Right renal pelvis (tissue), 4 donors: ENCODE data around the gene LACTB. TPM values are rescaled to one million over a fixed set of nuclear protein-coding genes. Genes with fewer than 3 reads are reported as not detected.
A peak's percentile ranks its signal among the peaks of the same experiment; 100 is the strongest.

ENCODE experiments used
- DNase-seq, 4 donors: peaks; one replicate each; pipeline ENCODE4 v3.0.0-alpha.2; 2013; ENCODE audit warnings: low read depth in 4 of 4, low spot score in 3 of 4, missing footprints in 1 of 4
- polyA plus RNA-seq, 4 donors: library from polyadenylated mRNA; unstranded; fragments of 120-200 nt; gene quantifications; one replicate each; pipeline ENCODE4 v1.2.1, GENCODE V29; 2013; ENCODE audit not compliant: insufficient read length in 4 of 4

Gene LACTB
- polyA plus RNA-seq, 4 donors: 18.4 to 24.2 (median 23.3) TPM

- DNase-seq: no peak
These were observed 2.8 kb upstream of the LACTB start for GRCh38 chr15:63118854-63119253.

- DNase-seq: peak; percentile 38 to 61 (median 52)
These were observed 578 bp downstream of the LACTB start for GRCh38 chr15:63122002-63122875.

DNA sequence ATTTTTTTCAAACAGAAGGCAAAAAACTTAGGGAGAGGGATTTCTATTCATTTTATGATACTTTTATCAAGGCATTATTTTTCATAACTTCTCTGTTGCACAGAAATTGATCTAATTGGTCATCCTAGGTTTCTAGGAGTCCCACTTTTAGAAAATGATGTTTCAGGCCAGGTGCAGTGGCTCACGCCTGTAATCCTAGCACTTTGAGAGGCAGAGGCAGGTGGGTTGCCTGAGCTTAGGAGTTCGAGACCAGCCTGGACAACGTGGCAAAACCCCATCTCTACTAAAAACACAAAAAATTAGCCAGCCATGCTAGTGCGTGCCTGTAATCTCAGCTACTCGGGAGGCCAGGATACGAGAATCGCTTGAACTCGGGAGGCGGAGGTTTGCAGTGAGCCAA lies 2.8 kb downstream of the LACTB start:
- DNase-seq: no peak

DNA sequence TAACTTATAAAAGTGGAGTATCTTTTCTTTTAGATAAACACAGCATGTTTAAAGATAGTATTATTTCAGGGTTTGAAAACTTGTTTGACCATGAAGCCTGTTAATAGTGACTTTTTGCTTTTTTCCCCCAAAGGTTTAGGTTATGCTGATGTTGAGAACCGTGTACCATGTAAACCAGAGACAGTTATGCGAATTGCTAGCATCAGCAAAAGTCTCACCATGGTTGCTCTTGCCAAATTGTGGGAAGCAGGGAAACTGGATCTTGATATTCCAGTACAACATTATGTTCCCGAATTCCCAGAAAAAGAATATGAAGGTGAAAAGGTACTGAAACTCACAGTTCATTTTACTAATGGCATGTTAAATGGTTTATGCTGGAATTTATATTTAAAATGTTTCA lies 5.1 kb downstream of the LACTB start:
- no peak for DNase-seq

DNA sequence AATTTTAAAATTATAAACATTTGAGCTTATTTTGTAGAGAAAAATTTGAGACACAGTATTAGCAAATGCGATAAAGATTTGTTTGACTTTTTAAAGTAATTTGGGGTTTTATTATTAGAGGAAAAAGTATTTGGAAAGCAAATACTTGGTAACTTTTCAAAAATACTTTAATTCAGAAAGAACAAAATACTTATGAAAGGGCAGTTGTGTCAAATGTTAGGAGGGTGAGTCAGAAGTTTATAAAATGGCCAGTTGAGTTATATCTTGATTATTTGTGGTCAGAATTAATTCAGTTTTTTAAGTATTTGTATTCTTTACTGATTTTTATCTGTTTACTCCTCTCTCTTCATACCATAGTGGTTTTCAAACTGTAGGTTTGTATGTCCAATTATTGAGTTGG lies 12.1 kb downstream of the LACTB start:
- DNase-seq: no peak

DNA sequence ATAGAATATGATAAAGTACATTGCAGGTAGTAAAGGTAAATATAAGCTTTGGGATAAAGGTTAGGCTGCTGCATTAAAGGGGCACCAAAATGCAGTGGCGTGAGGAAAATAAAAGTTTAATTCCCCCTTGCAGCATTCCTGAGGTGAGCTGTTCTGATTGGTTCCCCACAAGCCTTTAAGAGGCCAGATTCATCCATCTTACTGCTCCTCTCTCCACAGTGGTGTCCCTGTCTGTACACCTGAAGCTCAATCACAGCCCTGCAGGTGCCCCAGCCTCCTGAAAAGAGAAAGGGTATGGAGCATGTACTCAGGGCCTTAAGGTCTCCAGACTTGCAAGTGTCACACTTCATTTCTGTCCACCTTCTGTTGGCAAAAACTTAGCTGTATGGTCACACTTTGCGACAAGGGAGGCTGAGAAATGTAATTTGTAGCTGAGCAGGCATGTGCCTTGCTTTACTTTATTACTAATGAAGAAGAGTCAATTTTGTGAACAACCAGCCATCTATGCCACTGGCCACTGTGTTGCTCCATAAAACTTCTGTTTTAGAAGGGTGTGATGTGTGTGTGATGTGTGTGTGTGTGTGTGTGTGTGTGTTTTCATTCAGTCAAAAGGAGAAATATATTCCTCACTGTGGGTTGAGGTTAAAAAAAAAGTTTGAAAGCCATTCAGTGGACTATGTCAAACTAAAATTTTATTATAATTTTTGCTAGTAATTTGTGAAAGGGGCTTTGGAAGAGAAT lies 12.8 kb downstream of the LACTB start:
- no peak for DNase-seq

DNA sequence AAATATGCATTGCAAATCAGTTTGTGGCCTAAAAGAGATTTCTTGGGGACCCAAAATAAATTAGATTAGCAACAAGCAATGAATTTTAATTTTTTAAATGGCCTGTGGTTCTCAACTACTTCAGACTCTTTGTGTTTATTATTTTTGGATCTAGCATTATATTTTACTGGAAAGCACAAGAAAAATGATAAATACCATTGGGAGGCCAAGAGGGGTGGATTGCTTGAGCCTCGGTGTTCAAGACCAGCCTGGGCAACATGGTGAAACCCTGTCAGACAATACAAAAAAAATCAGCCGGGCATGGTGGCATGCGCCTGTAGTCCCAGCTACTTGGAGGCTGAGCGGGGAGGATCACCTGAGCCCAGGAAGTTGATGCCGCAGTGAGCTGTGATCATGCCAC lies 13.6 kb downstream of the LACTB start:
- no peak for DNase-seq

- DNase-seq: no peak
These were observed 14.1 kb downstream of the LACTB start for GRCh38 chr15:63135804-63136203.

- no peak for DNase-seq
These were observed 15.1 kb downstream of the LACTB start for GRCh38 chr15:63136742-63137141.

- no peak for DNase-seq
These were observed 19.3 kb downstream of the LACTB start for GRCh38 chr15:63140936-63141335.

DNA sequence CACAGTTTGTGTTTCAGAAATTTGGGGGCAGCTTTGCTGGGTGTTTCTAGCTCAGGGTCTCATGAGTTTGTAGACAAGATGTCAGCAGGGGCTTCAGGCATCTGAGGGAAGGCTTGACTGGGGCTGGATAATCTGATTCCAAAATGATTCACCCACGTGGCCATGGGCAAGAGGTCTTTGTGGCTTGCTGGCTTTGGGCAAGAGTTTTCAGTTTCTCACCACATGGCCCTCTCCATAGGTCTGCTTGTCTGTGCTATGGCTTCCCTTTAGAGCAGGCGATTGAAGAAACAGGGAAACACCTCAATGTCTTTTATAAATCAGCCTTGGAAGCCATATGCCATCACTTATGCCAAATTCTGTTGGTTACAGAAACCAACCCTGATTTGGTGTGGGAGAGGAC lies 23.8 kb downstream of the LACTB start:
- DNase-seq: no peak

- DNase-seq: no peak
These were observed 25.0 kb downstream of the LACTB start for GRCh38 chr15:63146684-63147083.

DNA sequence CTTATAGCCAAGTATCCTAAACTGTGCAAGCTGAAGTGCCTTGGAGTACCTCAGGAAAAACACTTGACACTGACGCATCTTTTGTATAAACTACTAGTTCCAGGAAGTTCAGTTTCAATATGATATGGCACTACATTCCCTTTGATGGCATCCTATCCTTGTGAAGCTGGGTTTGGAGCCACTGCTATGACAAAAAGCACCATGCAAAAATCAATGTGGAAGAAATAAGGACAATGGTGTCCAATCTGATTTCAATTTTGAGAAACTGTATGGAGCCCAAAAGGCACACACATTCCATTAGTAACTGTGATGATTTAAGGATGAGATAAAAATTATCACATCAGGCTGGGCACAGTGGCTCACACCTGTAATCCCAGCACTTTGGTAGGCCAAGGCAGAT lies 30.0 kb downstream of the LACTB start:
- no peak for DNase-seq

GRCh38 chr15:63155486-63155885 lies 33.8 kb downstream of the LACTB start:
- DNase-seq: no peak

GRCh38 chr15:63156086-63156710 lies 34.5 kb downstream of the LACTB start:
- peak in 2 of 4 donors; percentile 1 to 19 for DNase-seq

GRCh38 chr15:63156755-63157117 lies 35.1 kb downstream of the LACTB start:
- DNase-seq: peak in 3 of 4 donors; percentile 35 to 53 (median 53)

GRCh38 chr15:63157118-63157843 lies 35.6 kb downstream of the LACTB start, which contains the start of gene RPS27L:
TSS of gene RPS27L (minus strand) at chr15:63157477. CDS start at chr15:63157405, 72 bp downstream.
- peak; percentile 86 to 89 (median 89) for DNase-seq

DNA sequence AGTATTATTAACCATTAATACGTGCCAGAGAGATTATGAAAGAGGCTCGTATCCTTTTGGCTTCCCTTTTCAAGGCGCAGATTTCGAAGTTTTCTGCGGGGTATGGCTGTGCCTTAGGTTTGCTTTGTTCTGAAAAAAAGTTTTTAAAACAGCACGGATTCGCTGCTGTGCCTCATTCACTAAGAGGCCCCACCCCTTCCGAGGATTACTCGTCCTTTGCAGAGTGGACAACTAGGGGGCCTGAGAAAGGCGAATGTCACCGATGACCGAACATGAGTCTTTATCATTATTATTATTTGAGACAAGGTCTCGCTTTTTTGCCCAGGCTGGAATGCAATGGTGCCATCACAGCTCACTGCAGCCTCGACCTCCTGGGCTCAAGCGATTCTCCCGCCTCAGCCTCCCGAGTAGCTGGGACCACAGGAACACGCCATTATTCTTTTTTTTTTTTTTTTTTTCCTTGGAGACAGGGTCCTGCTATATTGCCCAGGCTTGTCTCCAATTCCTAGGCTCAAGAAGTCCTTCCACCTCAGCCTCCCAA lies 36.3 kb downstream of the LACTB start:
- DNase-seq: peak; percentile 41 to 71 (median 66)

DNA sequence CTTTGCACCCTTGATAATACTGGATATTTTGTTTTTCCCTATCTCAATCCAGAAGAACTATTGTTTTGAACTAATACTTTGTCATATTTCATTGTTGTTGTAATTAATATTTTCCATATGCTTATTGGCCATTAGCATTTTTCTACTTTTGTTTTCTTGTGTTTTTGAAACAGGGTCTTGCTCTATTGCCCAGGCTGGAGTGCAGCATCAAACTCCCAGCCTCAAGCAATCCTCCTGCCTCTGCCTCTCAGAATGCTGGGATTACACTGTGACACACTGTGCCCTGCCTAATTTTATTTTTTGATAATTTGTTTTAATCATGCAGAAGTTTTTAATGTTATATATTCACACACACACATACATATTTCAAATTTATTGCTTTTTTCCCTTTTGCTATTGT lies 39.0 kb downstream of the LACTB start:
- DNase-seq: no peak

DNA sequence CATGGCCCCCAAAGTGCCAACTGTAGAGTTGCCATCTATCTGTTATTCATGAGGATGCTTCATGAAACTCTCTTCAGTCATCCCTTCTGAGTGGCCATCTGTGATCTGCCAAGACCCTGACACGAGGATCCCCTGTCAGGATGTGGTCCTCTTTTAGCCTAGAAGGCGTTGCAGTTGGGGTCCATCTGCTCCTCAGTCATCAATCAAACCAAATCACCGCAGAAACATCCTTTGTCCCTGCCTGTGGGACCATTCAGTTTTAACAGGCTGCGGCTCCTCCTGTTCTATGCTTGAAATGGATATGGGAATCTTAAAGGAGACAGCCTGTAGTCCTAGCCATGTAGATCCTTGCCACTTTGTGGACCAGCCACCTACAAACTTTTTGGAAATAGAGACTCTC lies 41.6 kb downstream of the LACTB start:
- no peak for DNase-seq
